Measurements from ENCODE around the gene TMEM120B.

The TMEM120B gene

DNA sequence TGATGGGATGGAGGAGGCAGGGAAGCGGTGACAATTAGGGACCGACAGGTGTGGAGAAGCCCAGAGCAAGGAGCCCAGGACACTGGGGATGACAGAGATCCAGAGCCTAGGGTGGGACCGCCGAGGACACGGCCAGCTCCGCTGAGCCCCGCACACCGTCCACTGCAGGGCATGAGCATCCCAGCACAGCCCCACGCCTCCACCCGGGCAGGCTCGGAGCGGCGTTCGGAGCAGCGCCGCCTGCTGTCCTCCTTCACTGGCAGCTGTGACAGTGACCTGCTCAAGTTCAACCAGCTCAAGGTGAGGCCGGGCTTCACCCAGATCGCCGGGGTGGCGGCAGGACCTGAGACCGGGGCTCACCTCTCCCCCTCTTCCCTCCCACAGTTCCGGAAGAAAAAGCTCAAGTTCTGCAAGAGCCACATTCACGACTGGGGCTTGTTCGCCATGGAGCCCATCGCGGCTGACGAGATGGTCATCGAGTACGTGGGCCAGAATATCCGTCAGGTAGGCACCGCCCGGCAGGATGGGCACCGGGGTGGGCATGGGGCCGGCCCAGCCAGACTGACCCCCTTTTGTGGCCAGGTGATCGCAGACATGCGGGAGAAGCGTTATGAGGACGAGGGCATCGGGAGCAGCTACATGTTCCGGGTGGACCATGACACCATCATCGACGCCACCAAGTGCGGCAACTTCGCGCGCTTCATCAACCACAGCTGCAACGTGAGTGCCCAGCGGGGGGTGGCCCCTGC is 115.0 kb downstream of the TMEM120B start:
- TF ChIP-seq LEF1 (IDR thresholded peaks at IDR 0.05; ENCODE audit: borderline replicate concordance) (no peak), HDGF (IDR thresholded peaks at IDR 0.05; ENCODE audit: borderline replicate concordance) (no peak), CTBP1 (IDR thresholded peaks at IDR 0.05; ENCODE audit: borderline replicate concordance) (no peak), BHLHE40 (IDR thresholded peaks at IDR 0.05; ENCODE audit: borderline replicate concordance) (no peak), ELF4 (IDR thresholded peaks at IDR 0.05) (no peak), SUZ12 (IDR thresholded peaks at IDR 0.05) (no peak), ARNT (IDR thresholded peaks at IDR 0.05) (no peak), TARDBP (IDR thresholded peaks at IDR 0.05) (no peak), SP1 (IDR thresholded peaks at IDR 0.05) (no peak), L3MBTL2 (conservative IDR thresholded peaks at IDR 0.05) (no peak), FOXA1 (IDR thresholded peaks at IDR 0.05) (no peak), NFRKB (IDR thresholded peaks at IDR 0.05) (no peak), FOXK2 (IDR thresholded peaks at IDR 0.05) (no peak), ZNF384 (IDR thresholded peaks at IDR 0.05) (no peak), FOXM1 (IDR thresholded peaks at IDR 0.05; ENCODE audit: borderline replicate concordance) (no peak)
- TF ChIP-seq, protein P1, sequence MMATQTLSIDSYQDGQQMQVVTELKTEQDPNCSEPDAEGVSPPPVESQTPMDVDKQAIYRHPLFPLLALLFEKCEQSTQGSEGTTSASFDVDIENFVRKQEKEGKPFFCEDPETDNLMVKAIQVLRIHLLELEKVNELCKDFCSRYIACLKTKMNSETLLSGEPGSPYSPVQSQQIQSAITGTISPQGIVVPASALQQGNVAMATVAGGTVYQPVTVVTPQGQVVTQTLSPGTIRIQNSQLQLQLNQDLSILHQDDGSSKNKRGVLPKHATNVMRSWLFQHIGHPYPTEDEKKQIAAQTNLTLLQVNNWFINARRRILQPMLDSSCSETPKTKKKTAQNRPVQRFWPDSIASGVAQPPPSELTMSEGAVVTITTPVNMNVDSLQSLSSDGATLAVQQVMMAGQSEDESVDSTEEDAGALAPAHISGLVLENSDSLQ (IDR thresholded peaks at IDR 0.05) = no peak
- POLR2A ChIA-PET = interaction anchor here (0.9 to 1.4 kb wide), 4 partner anchors 9 to 61 kb away, joined by 3 to 5 read pairs (median 4); partner anchors contain the start of gene PSMD9
- CTCF ChIA-PET = interaction anchor here (1.9 kb wide), 1 partner anchor 33 kb away, joined by 5 read pairs; the partner anchor contains the start of gene RHOF
- DNase-seq (ENCODE audit: extremely low spot score) = no peak

DNA sequence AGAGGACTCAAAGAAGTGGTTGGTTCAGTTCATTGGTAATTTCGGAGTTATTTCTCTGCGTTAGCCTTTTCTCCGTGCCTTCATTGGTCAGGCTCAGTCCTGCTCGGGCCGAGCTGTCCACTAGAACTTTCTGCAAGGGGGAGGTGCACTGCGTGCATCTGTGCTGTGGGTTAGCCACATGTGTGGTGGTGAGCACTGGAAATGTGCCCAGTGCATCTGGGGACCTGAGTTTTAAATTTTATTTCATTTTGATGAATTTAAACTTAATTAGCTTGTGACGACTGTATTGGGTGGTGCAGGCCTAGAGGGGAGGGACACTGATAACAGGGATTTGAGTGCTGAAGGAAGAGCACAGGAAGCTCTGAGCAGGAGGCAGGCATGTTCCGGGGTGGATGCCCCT is 115.8 kb downstream of the TMEM120B start:
- no peak for TF ChIP-seq NFRKB (IDR thresholded peaks at IDR 0.05)
- TF ChIP-seq BHLHE40 (IDR thresholded peaks at IDR 0.05; ENCODE audit: borderline replicate concordance) = no peak
- no peak for TF ChIP-seq HDGF (IDR thresholded peaks at IDR 0.05; ENCODE audit: borderline replicate concordance)
- no peak for TF ChIP-seq SUZ12 (IDR thresholded peaks at IDR 0.05)
- TF ChIP-seq CTBP1 (IDR thresholded peaks at IDR 0.05; ENCODE audit: borderline replicate concordance) = no peak
- TF ChIP-seq ELF4 (IDR thresholded peaks at IDR 0.05) = no peak
- no peak for TF ChIP-seq FOXA1 (IDR thresholded peaks at IDR 0.05)
- no peak for TF ChIP-seq LEF1 (IDR thresholded peaks at IDR 0.05; ENCODE audit: borderline replicate concordance)
- TF ChIP-seq ARNT (IDR thresholded peaks at IDR 0.05) = no peak
- TF ChIP-seq SP1 (IDR thresholded peaks at IDR 0.05) = no peak
- no peak for TF ChIP-seq FOXK2 (IDR thresholded peaks at IDR 0.05)
- TF ChIP-seq, protein P1 (IDR thresholded peaks at IDR 0.05) = no peak
- ChIA-PET POLR2A (interaction anchor here (1.1 kb wide), 1 partner anchor 30 kb away, joined by 5 read pairs; no protein-coding TSS in a partner anchor), CTCF (no interaction called here)
- no peak for DNase-seq (ENCODE audit: extremely low spot score)

DNA sequence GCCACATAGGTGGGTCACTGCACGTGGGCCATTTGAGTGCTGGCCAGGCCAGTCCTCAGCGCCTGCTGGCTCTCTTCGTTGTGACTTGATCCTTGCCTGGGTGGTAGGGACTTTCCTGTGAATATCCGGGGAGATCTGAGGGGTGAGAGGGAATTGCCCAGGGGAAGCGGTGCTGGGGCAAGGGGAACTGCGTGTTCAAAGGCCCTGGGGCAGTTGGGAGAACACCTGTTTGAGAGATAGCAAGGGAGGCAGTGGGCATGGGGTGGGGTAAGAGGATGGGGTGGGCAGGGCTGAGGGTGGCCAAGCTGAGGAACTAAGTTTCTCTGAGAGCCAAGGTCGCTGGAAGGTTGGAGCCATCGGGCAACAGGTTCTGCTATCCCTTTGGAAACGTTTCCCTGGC is 116.3 kb downstream of the TMEM120B start:
- ChIA-PET POLR2A (no interaction called here), CTCF (no interaction called here)
- TF ChIP-seq LEF1 (IDR thresholded peaks at IDR 0.05; ENCODE audit: borderline replicate concordance) (no peak), FOXA1 (IDR thresholded peaks at IDR 0.05) (no peak), BHLHE40 (IDR thresholded peaks at IDR 0.05; ENCODE audit: borderline replicate concordance) (no peak), ZNF384 (IDR thresholded peaks at IDR 0.05) (no peak), SUZ12 (IDR thresholded peaks at IDR 0.05) (no peak), CTBP1 (IDR thresholded peaks at IDR 0.05; ENCODE audit: borderline replicate concordance) (no peak), FOXM1 (IDR thresholded peaks at IDR 0.05; ENCODE audit: borderline replicate concordance) (no peak), FOXK2 (IDR thresholded peaks at IDR 0.05) (no peak), TARDBP (IDR thresholded peaks at IDR 0.05) (no peak), SP1 (IDR thresholded peaks at IDR 0.05) (no peak)
- TF ChIP-seq, protein P1 (IDR thresholded peaks at IDR 0.05) = no peak
- DNase-seq (ENCODE audit: extremely low spot score) = no peak

DNA sequence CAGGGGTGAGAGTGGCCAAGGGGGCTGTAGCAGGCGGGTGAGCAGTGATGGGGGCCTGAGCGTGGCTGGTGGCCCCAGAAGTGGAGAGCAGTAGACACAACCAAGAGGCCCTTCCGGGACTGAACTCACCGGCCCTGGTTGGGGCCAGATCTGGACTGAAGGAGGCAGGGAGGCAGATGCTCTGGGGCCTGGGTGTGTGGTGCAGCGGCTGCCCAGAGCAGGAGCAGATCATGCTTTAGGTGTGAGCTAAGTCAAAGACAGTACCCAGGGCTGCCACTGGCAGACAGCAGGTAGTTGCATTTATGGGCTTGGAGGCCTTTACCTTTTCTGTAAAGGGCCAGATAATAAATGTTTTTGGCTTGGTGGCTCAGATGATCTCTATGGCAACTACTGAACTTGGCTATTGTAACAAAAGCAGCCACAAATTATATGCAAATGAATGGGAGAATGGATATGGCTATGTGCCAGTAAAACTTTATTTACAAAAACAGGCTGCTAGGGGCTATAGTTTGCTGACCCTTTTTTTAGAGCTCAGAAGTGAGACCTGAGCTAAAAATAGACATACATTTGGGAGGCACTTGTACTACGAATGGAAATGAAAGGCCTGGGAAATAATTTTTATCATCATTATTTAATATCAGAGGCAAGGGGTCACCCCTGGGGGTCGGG is 116.8 kb downstream of the TMEM120B start:
- TF ChIP-seq TARDBP (IDR thresholded peaks at IDR 0.05) (no peak), LEF1 (IDR thresholded peaks at IDR 0.05; ENCODE audit: borderline replicate concordance) (no peak), BHLHE40 (IDR thresholded peaks at IDR 0.05; ENCODE audit: borderline replicate concordance) (no peak), SP1 (IDR thresholded peaks at IDR 0.05) (no peak), CTBP1 (IDR thresholded peaks at IDR 0.05; ENCODE audit: borderline replicate concordance) (no peak), HDGF (IDR thresholded peaks at IDR 0.05; ENCODE audit: borderline replicate concordance) (no peak)
- DNase-seq (ENCODE audit: extremely low spot score) = no peak
- CTCF ChIA-PET = interaction anchor here (1.0 kb wide), 1 partner anchor 17 kb away, joined by 4 read pairs; no protein-coding TSS in a partner anchor
- POLR2A ChIA-PET = no interaction called here

DNA sequence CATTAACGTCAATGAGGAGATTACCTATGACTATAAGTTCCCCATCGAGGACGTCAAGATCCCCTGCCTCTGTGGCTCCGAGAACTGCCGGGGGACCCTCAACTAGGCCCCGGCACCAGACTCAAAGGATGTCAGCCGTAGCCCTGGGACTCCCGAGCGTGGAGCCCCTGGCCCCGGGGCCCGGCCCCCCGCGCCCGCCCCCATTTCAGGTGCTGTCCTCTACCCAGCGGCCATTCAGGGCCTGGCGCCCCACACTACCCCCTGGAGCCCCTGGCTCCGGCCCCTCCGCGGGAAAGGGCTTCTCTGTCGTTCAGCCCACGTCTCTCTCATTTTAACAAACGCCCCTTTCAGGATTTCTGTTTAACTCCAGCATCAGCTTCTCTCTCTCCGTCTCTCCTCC is 117.6 kb downstream of the TMEM120B start:
- ChIA-PET POLR2A (no interaction called here), CTCF (interaction anchor here (1.0 to 1.3 kb wide), 2 partner anchors 18 to 36 kb away, joined by 4 read pairs; no protein-coding TSS in a partner anchor)
- no peak for DNase-seq (ENCODE audit: extremely low spot score)
- TF ChIP-seq NFRKB (IDR thresholded peaks at IDR 0.05) (no peak), ARNT (IDR thresholded peaks at IDR 0.05) (no peak), L3MBTL2 (conservative IDR thresholded peaks at IDR 0.05) (no peak), CTBP1 (IDR thresholded peaks at IDR 0.05; ENCODE audit: borderline replicate concordance) (no peak), HDGF (IDR thresholded peaks at IDR 0.05; ENCODE audit: borderline replicate concordance) (no peak), SP1 (IDR thresholded peaks at IDR 0.05) (no peak), FOXA1 (IDR thresholded peaks at IDR 0.05) (no peak), FOXM1 (IDR thresholded peaks at IDR 0.05; ENCODE audit: borderline replicate concordance) (no peak)
- TF ChIP-seq, protein P1 (IDR thresholded peaks at IDR 0.05) = no peak
